GM18498 (cell line): Measurements from ENCODE around the gene NUDCD3.
A peak's percentile ranks its signal among the peaks of the same experiment; 100 is the strongest.
"Not testable (repeated sequence)": the region's sequence is repeated elsewhere in the genome, so short reads cannot be mapped to it uniquely, and the experiment has no call there.

Experiments used
- ATAC-seq: cut with Tn5 transposase; IDR thresholded peaks from one replicate; pipeline ENCODE4 v1.9.1; 2021; ENCODE audit warnings: mild to moderate bottlenecking, moderate library complexity; ENCODE audit not compliant: unreplicated experiment

NUDCD3 gene

GRCh38 chr7:44449584-44449928, 40.9 kb downstream of the NUDCD3 start:
- ATAC-seq: no peak

- ATAC-seq: no peak
Observed at GRCh38 chr7:44448922-44449583, 41.4 kb downstream of the NUDCD3 start.

GRCh38 chr7:44447874-44448425, 42.5 kb downstream of the NUDCD3 start:
- no peak for ATAC-seq

GRCh38 chr7:44445986-44446671, 44.3 kb downstream of the NUDCD3 start:
- ATAC-seq: no peak

- ATAC-seq: no peak
Observed at GRCh38 chr7:44441079-44441478, 49.4 kb downstream of the NUDCD3 start.

- ATAC-seq: no peak
Observed at GRCh38 chr7:44440577-44441078, 49.8 kb downstream of the NUDCD3 start.

GRCh38 chr7:44439926-44440325, 50.5 kb downstream of the NUDCD3 start:
- no peak for ATAC-seq

- ATAC-seq: no peak
Observed at GRCh38 chr7:44438816-44439215, 51.6 kb downstream of the NUDCD3 start.

- no peak for ATAC-seq
Observed at GRCh38 chr7:44434201-44434600, 56.3 kb downstream of the NUDCD3 start.

GRCh38 chr7:44433255-44434022, 57.0 kb downstream of the NUDCD3 start:
- ATAC-seq: no peak

- no peak for ATAC-seq
Observed at GRCh38 chr7:44432381-44432977, 58.0 kb downstream of the NUDCD3 start.

GRCh38 chr7:44431091-44431608, 59.3 kb downstream of the NUDCD3 start:
- peak; percentile 76 for ATAC-seq

GRCh38 chr7:44430054-44430453, 60.4 kb downstream of the NUDCD3 start:
- no peak for ATAC-seq

GRCh38 chr7:44424762-44425161, 65.7 kb downstream of the NUDCD3 start:
- ATAC-seq: not testable (repeated sequence)

- ATAC-seq: no peak
Observed at GRCh38 chr7:44416941-44417340, 73.5 kb downstream of the NUDCD3 start.

- no peak for ATAC-seq
Observed at GRCh38 chr7:44415510-44415909, 74.9 kb downstream of the NUDCD3 start.

GRCh38 chr7:44415047-44415446, 75.4 kb downstream of the NUDCD3 start:
- no peak for ATAC-seq

GRCh38 chr7:44411306-44411705, 79.2 kb downstream of the NUDCD3 start:
- no peak for ATAC-seq

- no peak for ATAC-seq
Observed at GRCh38 chr7:44408596-44408995, 81.9 kb downstream of the NUDCD3 start.

GRCh38 chr7:44403775-44404174, 86.7 kb downstream of the NUDCD3 start:
- ATAC-seq: no peak
